Suppressor macrophage (primary cell): ENCODE results near the gene DSTYK.
"Not testable (repeated sequence)": the region's sequence is repeated elsewhere in the genome, so short reads cannot be mapped to it uniquely, and the experiment has no call there.

Experiments used
- DNase-seq, 4 experiments: peaks; one replicate each; pipeline ENCODE4 v3.0.0-alpha.2; 2020 to 2022

Gene DSTYK

DNA sequence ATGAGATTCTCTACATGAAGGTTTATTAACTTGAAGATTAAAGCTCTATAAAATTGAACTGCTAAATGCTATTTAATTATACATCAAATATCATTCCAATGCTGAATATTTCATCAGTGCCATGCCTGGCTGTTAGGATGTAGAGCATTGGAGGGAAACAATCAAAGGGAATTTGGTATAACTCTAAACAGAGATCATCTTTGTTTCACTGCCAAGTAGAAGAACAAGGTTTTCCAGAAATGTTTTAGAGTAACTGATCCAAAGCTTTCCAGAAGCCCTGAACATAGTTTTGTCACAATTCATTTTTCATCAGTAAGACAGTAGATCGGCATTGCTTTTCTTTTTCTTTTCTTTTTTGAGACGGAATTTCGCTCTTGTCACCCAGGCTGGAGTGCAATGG, 5.9 kb upstream of the DSTYK start:
- DNase-seq: no peak

DNA sequence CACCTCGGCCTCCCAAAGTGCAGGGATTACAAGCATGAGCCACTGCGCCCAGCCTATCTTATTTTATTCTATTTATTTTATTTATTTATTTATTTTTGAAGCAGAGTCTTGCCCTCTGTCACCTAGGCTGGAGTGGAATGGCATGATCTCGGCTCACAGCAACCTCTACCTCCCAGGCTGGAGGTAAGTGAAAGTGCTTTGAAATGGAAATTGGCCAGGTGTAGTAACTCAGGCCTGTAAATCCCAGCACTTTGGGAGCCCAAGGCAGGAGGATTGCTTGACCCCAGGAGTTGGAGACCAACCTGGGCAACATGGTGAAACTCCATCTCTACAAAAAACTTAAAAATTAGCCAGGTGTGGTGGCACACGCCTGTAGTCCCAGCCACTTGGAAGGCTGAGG, 5.1 kb upstream of the DSTYK start:
- no peak for DNase-seq

DNA sequence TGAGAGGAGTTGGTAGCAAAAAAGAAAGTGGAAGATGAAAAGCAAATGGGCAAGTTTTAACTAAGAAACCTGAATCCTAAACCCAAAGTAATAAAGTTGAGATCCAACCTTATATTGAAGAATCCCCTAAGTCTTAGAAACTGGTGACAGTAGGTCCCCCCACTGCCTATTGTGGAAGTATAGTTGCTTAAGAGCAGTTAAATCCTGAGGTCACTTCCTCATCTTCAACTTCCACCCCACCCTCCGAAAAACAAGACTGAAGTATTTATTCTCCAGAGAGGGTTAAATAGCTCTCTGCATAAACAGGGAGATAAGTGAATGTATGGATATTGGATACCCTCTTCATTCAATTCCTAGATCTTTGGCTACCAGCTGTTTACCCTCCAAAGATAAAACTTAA, 3.3 kb upstream of the DSTYK start:
- DNase-seq: peak; percentile 52 to 82 (median 66)

DNA sequence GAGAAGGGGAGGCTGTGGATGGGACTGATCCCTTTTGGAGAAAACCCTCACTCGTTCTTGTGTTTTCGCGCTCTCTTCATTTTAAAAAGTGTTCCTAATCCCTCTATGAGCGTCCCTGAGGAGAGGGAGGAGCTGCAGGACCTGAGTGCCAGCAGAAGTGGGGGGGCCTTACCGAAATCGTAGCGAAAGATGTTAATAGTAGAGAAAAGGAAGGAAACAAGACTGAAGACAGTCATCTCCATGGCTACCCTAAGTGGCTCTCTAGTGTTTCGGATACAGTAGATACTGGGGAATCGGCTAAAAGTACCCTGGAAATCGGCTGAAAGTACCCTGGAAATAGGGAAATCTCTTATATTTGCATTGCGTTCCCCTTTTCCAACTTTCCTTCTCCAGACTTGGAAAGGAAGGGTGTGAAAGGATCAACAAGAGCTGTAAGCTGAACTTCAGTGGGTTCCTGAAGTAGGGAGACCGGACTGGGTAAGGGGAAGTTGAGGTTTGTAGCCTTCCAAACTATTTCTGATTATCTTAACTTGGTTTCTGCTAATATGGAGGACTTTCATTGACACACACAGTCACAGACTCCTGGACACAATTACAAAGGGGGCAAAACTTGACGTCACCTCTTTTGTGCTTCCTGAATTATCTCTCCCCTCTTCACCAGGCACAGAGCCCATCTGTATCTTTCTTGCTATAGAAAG, 486 bp upstream of the DSTYK start:
- DNase-seq: peak in 3 of 4 experiments; percentile 44 to 55 (median 52)

DNA sequence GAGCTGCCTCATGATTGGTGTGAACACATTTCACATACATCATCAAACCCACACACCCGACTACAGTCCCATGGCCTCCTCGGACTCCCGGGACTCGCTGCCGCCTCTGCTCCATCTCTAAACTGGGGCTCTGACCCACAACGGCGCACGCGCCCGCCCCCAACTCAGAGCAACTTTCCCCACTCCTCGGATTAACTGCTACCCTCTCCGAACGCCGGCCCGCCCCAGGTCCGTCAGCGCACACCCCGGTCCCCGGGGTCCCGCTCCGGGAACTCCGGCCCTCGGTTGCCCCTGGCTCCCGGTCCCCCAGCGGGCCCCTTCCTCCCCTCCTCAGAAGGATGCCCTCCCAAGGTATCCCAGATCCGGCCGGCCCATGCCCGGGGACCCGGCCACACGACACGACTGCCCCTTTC, 740 bp downstream of the DSTYK start:
- peak; percentile 42 to 68 (median 54) for DNase-seq

DNA sequence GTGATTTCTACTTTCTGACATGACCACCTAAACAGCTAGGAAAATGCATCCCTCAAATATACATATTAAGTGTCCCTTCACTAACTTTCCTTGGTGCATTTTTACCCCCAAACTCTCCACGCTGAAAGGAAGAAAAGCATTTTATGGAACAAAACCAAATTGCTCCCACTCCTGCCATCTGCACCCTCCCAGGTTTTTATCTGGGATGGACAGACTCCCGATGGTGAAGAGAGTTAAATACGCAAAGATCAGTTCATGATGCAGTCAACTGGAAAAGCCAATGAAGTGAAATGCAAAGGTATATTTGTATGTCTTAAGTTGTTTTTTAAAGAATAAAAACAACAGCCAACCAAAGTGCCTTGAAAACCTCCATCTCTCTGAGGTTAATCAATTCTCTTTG, 2.7 kb downstream of the DSTYK start:
- DNase-seq: no peak

DNA sequence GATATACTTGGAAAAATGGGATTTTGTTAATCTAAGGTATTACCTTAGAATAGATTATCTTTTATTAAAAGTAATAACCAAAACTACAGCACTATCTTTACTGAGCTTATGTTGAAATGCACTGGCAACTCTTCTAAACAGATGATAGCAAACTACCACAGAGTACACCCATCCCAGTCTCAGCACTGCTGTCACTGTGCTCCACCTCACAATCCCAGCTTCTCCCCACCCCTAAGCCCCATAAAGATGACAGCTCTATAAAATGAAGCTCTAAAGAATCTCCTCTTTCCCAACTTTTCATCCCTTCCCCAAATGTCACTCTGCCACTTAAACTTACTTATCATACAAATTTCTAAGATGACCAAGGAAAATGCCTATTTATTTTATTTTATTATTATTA, 6.4 kb downstream of the DSTYK start:
- no peak for DNase-seq

DNA sequence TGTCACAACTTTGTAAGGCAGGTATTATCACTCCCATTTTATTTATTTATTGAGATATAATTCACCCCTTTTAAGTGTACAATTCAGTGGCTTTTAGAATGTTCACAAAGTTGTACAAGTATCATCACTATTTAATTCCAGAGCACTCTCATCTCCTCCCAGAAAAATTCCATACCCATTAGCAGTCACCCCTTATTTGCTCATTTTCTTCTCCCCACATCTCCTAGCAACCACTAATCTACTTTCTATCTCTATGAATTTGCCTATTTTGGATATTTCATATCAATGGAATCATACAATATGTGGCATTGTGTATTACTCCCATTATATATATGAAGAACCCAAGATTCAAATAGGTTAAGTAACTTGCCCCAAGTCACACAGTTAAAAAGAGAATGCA, 7.0 kb downstream of the DSTYK start:
- no peak for DNase-seq

DNA sequence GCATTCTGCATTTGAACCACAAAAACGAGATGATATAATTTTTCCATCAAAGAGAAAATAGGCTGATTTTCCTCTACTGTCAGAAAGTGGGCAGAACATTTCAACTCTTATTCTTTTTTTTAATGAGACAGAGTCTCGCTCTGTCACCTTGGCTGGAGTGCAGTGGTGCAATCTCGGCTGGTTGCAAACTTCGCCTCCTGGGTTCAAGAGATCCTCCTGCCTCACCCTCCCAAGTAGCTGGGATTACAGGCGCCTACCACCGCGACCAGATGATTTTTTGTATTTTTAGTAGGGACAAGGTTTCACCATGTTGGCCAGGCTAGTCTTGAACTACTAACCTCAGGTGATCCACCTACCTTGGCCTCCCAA, 11.6 kb downstream of the DSTYK start:
- no peak for DNase-seq

DNA sequence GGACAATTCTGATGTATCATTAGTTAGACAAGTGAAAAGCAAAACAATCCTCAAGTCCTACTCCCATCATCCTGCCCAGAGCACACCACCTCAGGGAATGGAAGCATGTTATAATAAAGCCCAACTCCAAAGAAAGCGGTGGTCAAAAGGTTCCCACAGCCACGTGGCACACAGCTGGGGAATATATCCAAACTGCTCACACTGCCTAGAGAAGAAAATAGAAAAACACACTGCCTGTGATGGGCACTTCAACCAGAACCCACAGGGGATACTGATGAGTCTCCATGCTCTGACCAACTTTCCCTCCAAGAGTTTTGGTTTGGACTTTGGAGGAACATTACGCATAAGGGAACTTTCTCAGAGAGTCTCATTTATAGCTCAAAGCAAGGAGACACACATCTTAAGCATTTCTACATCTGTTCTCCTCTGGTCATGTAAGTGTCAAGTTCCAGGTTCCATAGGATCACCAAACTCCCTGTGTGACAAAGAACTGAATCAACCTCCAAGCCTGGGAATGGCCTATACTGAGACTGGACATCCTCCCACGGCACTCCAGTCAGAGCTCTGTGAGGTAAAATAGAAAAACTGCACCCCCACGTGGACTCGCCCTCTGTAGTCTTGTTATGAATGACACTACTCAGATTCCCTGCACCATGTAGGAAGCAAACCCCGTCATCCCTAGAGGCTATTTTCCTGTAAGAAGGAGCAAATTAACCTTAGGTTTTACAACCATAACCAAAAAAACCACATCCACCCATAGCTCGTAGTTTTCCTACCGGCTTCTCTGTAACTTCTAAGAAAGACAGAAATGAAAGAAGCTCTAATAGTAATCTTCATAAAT, 12.2 kb downstream of the DSTYK start:
- peak in 1 of 4 experiments; percentile 6 for DNase-seq

DNA sequence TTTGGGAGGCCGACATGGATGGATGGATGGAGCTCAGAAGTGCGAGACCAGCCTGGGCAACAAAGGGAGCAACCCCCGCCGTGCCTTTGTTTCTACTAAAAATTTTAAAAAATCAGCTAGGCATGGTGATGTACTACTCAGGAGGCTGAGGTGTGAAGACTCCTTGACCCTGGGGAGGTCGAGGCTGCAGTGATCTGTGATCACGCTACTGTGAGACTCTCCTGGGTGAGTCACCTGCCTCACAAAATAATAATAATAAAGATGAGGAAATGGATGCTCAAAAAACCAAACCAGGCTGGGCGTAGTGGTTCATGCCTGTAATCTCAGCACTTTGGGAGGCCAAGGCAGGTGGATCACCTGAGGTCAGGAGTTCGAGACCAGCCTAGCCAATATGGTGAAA, 19.2 kb downstream of the DSTYK start:
- DNase-seq: no peak

DNA sequence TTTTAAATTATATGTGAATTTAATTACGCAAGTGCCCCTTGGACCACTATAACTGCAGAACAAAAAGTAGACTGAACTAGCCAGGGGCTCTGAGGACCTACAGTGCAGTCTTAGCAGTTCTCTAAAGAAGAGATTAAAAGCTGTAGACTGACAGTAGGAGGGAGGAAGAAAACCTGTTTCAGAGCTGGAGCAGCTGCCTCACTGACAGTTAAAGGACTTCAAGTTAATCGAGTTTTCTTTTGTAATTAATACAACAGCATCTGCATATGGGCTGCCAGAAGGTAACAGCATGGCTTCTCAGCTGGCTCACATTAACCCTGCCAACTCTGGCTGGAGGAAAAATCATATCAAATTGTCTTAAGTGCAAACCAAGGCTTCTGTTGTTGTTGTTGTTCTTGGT, 19.9 kb downstream of the DSTYK start:
- DNase-seq: no peak

DNA sequence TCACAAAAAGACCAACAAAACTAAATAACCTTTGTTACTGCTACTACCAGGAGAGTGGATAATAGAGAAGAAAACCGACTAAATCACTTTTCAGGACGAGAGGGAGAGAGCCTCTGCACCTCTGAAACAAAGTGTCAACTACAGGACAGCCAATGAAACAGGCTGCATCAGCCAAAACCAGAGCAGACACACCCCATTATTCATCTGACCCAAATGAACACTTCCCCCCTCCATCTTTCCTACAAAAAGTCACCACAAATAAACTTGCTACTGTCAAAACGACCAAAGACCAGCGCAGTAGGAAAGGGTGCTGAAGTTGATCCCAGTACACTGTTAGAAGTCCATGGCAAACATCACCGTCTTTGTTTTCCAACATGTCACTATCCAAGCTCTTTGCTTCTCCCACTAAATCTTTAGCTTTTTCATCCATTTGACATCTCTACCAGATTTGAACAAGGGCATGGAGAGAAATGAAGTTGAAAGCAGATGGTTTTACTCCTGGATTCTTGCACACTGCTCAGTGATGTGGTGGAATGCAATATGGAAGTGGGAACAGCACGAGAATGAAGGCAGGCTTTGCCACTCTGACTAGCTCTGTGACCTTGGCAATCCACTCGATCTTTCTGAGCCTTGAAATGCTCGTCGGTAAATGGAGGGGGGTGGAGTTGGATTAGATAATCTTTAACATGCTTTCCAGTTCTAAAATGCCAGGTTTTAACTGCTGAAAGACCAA, 20.5 kb downstream of the DSTYK start:
- no peak for DNase-seq

DNA sequence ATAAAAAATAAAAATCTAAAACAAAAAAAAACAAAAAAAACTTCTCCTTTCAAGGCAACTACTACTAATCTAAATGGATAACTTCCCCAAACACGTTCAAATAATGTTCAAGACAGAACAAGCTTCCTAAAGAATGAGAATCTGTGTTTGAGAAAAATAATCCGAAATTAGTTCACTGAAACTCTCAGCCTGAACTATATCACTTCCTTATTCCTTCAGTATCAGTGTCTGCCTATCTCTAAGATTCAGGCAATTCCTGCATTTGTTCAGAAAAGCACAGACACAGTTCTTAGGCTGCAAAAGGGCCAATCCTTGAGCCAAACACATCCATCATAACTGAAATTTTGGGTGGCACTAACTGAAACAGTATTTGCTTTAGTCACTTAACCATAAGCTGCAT, 22.4 kb downstream of the DSTYK start:
- DNase-seq: peak in 2 of 4 experiments; percentile 39 to 50

DNA sequence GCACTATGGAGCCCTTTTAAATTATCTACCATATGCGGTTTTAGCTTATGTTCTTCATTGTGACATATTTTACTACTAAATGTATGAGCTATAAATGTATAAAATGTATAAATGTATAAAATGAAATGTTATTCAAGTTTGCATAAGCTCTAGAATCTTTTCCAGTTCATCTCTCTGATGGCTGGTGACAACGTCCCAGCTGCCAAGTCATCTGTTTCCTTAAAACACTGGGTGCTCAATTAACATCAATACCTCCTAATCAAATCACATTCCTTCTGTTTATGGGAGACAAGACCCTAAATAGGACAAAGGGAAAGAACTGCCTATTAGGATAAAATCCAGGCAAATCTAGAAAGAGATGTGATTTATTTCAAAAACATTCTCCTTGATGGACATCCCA, 22.9 kb downstream of the DSTYK start:
- DNase-seq: no peak

DNA sequence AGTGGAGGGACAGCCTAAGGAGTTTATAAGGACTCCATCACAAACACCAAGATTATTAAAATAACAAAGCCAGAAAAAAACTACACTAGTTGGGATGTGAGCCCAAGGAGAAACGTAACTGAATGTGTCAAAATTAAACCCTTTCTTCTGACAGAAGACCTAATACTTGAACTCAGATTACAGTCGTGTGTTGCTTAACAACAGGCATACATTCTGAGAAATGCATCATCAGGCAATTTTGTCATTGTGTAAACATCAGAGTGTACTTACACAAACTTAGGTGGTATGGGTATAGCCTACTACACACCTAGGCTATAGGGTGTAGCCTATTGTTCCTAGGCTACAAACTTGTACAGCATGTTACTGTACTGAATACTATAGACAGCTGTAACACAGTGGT, 23.4 kb downstream of the DSTYK start:
- no peak for DNase-seq

DNA sequence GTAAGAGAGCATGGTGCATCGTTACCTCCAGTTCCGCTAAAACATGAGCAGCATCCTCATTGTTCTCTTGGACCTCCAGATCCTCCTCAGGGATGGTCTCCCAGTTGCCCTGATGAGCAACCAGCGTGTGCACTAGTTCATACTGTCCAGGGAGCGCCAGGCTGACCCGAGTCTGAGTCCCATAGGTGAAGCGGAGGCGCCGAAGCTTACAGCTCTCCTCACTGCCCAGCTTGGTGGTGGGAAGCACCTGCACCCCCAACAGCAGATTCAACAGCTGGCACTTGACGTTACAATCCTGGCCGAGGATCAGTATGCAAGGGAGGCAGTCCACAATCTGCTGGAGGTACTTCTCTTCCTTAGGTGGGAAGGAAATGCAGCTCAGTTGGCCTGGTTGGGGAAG, 24.1 kb downstream of the DSTYK start:
- no peak for DNase-seq

DNA sequence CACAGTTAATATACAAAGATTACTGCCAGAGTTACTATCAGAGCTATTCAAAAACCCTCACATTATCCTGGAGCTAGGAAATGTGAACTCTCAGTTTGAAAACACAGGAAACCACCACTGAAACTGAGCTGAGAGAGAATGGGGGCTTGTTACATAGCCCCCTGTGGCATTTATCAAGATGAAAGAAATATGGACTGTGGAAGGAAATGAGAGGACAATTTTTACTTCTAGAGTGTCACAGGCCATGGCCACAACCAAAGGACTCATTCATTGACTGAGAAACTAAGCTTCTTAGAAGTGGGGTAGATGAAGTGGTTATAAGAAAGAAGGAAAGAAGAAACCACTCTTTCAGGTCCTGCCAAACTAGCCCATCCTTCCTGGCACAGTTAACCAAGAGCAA, 25.3 kb downstream of the DSTYK start:
- DNase-seq: no peak

DNA sequence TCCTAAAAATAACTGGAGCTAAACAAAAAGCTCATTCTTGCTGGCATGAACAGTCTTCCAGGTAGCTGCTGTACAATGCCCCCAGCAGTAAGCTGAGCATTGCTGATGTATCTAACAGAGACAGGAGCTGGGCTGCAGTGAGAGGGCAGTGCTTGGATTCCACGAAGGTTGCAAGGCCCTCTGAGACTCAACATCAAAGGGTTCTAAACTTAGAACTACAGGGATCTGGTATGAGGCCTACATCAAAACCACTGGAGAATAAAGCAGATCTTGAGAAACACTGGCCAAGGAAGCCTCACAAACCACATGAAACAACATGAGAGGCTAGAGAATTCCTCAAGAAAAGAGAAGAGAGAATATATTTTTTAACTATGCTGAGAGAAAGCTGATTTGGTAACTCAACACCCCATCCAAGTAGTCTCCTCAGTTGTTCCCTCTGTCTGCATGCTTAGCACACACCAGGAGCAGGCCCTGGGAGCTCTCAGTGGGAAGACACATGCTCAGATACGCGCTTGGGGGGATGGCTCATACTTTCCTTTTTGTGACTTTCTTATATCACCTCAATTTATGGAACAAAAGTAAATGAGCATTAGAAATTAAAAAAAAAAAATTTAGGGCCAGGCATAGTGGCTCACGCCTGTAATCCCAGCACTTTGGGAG, 27.7 kb downstream of the DSTYK start:
- DNase-seq: no peak

DNA sequence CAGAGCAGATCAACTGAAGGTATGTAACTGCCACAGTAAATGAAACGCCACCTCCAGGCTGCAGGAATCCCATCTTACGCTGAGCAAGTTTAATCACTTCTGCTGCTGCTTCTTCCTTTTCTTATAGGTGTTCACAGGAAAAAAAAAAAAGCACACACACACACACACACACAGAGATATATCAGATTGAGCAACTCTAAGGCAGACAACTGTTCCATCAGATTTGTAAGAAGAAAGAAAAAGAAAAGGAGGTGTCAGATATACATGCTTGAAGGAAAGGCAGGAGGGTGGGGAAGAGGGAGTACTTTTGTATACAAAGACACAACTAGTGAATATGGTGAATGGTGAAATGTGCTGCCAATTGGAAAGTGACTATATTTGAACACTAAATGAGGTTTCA, 28.6 kb downstream of the DSTYK start:
- no peak for DNase-seq

DNA sequence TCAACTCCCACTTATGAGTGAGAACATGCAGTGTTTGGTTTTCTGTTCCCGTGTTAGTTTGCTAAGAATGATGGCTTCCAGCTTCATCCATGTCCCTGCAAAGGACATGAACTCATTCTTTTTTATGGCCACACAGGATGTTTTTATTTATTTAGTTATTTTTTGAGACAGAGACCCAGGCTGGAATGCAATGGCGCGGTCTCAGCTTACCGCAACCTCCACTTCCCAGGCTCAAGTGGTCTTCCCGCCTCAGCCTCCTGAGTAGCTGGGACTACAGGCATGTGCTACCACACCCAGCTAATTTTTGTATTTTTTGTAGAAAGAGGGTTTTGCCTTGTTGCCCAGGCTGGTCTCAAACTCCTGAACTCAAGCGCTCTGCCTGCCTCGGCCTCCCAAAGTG, 31.2 kb downstream of the DSTYK start:
- not testable (repeated sequence) for DNase-seq

DNA sequence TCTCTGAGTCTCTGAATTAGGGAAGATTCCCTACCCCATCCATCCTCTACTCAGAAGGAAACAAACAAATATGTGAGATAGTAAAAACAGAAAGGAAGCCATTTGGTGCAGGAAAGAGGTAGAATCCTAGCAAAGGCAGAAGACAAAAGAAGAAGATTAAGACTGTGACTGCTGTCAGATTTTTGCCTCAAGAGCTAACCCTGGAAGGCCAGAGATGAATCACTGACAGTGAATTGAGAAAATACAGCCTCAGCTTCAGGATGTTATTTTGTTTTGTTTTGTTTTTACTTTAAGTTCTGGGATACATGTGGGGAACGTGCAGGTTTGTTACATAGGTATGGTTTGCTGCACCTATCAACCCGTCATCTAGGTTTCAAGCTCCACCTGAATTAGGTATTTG, 31.7 kb downstream of the DSTYK start:
- DNase-seq: no peak

DNA sequence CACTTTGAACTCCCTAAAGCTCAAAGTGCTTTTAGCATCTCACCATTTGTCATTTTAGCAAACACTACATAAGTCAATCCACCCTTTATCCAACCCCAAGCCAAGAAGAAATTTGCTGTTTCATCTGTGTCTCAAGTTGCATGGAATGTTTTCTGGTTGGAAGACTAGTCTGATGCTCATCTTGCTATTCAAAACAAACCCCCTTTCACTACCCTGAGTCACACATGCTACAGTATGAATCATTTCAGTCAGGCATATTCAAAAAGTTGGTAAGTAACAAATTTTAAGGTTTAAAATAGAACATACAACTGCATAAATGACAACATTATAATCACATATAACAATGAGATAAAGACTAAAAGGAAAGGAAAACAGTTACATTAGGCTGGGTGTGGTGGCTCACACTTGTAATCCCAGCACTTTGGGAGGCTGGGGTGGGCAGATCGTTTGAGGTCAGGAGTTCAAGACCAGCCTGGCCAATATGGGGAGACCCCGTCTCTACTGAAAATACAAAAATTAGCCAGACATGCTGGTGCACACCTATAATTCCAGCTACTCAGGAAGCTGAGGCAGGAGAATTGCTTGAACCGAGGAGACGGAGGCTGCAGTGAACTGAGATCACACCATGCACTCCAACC, 38.7 kb downstream of the DSTYK start:
- no peak for DNase-seq
